EH (cell line): ENCODE results near the gene SYP.
"Not testable (repeated sequence)": the region's sequence is repeated elsewhere in the genome, so short reads cannot be mapped to it uniquely, and the experiment has no call there.

ENCODE experiments used
- DNase-seq: peaks from one replicate; pipeline ENCODE4 v3.0.0-alpha.2; 2015; ENCODE audit warnings: low read depth

Gene SYP

GRCh38 chrX:49189606-49190005 is 10.4 kb downstream of the SYP start:
- DNase-seq: no peak

GRCh38 chrX:49188468-49189076 is 11.4 kb downstream of the SYP start:
- no peak for DNase-seq

GRCh38 chrX:49187526-49187925 is 12.5 kb downstream of the SYP start:
- no peak for DNase-seq

GRCh38 chrX:49187028-49187394 is 13.0 kb downstream of the SYP start:
- DNase-seq: no peak

GRCh38 chrX:49186125-49187027 is 13.6 kb downstream of the SYP start, which contains the start of gene PRICKLE3:
Gene PRICKLE3, minus strand, starts transcription at chrX:49186373. Its CDS starts 76 bp downstream, at chrX:49186297.
- DNase-seq: peak; percentile 70

GRCh38 chrX:49184294-49185281 is 15.4 kb downstream of the SYP start:
- peak; percentile 91 for DNase-seq

GRCh38 chrX:49183701-49184281 is 16.2 kb downstream of the SYP start:
- DNase-seq: no peak

GRCh38 chrX:49179358-49179757 is 20.6 kb downstream of the SYP start:
- no peak for DNase-seq

GRCh38 chrX:49178537-49178936 is 21.5 kb downstream of the SYP start:
- DNase-seq: no peak

GRCh38 chrX:49177873-49178480 is 22.0 kb downstream of the SYP start:
- no peak for DNase-seq

- no peak for DNase-seq
Measured at GRCh38 chrX:49177338-49177833, 22.6 kb downstream of the SYP start.

GRCh38 chrX:49176421-49177326 is 23.3 kb downstream of the SYP start:
- no peak for DNase-seq

- DNase-seq: no peak
Measured at GRCh38 chrX:49175435-49176274, 24.3 kb downstream of the SYP start.

GRCh38 chrX:49174723-49175122 is 25.3 kb downstream of the SYP start:
- peak; percentile 7 for DNase-seq

GRCh38 chrX:49173544-49173943 is 26.4 kb downstream of the SYP start:
- DNase-seq: not testable (repeated sequence)

GRCh38 chrX:49172280-49172780 is 27.7 kb downstream of the SYP start:
- peak; percentile 63 for DNase-seq

GRCh38 chrX:49171752-49172279 is 28.2 kb downstream of the SYP start, which contains the start of gene PLP2:
Gene PLP2, plus strand, starts transcription at chrX:49171898. Its CDS starts 103 bp downstream, at chrX:49172001.
- DNase-seq: peak; percentile 65

GRCh38 chrX:49167740-49168108 is 32.3 kb downstream of the SYP start:
- no peak for DNase-seq
